OCI-LY7 (cell line): ENCODE results near the gene ELOVL6. TPM values are rescaled to one million over a fixed set of nuclear protein-coding genes. Genes with fewer than 3 reads are reported as not detected.

Source experiments
- BruUV-seq: library from RNA; stranded (reverse); fragments of 400-500 nt; replicated peaks from 2 replicates; lab custom pipeline; 2021; lab: Mats Ljungman, UMichigan
- CTCF ChIA-PET: fragments of 300-600 bp; sonication (Branson Sonifier 250); formaldehyde crosslinking; loops from one replicate; lab custom pipeline; 2022; ENCODE audit warnings: antibody characterized with exemption; ENCODE audit not compliant: unreplicated experiment; lab: Charles Lee
- POLR2A ChIA-PET: fragments of 300-600 bp; sonication (Branson Sonifier 250); formaldehyde crosslinking; loops from one replicate; lab custom pipeline; 2022; ENCODE audit warnings: antibody characterized with exemption; lab: Charles Lee
- DNase-seq: peaks from one replicate; pipeline ENCODE4 v3.0.0-alpha.2; 2015; ENCODE audit warnings: low spot score
- H2AFZ ChIP-seq: fragments of 200-600 bp; sonication (generic), shearing (Covaris generic); 2 replicates; pipeline ENCODE4 v1.6.1; 2014; ENCODE audit warnings: mild to moderate bottlenecking, antibody characterized with exemption, low read length, moderate library complexity
- H3K27ac ChIP-seq: fragments of 200-600 bp; sonication (generic); 2 replicates; pipeline ENCODE4 v1.5.1; 2014; ENCODE audit warnings: mixed run types, low read depth, mild to moderate bottlenecking, moderate library complexity, low read length, inconsistent platforms; ENCODE audit not compliant: poor library complexity, severe bottlenecking
- H3K36me3 ChIP-seq: fragments of 200-600 bp; sonication (generic); 2 replicates; pipeline ENCODE4 v1.6.1; 2014; ENCODE audit warnings: mild to moderate bottlenecking, antibody characterized with exemption, low read length, moderate library complexity, mixed read lengths; ENCODE audit not compliant: insufficient read depth
- H3K4me1 ChIP-seq: fragments of 200-600 bp; sonication (generic); 2 replicates; pipeline ENCODE4 v1.5.1; 2014; ENCODE audit warnings: mild to moderate bottlenecking, low read length; ENCODE audit not compliant: insufficient read depth, poor library complexity, severe bottlenecking
- H3K4me2 ChIP-seq: fragments of 200-600 bp; sonication (generic); 2 replicates; pipeline ENCODE4 v1.6.1; 2014; ENCODE audit warnings: mild to moderate bottlenecking, low read length
- H3K4me3 ChIP-seq: fragments of 200-600 bp; sonication (generic); 2 replicates; pipeline ENCODE4 v1.5.1; 2014; ENCODE audit warnings: mild to moderate bottlenecking, low read depth, low read length; ENCODE audit not compliant: poor library complexity, severe bottlenecking
- H3K79me2 ChIP-seq: fragments of 200-600 bp; sonication (generic); 2 replicates; pipeline ENCODE4 v1.6.1; 2016; ENCODE audit warnings: low read depth, mild to moderate bottlenecking, low read length, moderate library complexity, mixed read lengths; ENCODE audit not compliant: insufficient read depth
- H3K9me2 ChIP-seq: fragments of 200-600 bp; sonication (generic); 2 replicates; pipeline ENCODE4 v1.6.1; 2016; ENCODE audit warnings: mild to moderate bottlenecking, low read length, mixed read lengths; ENCODE audit not compliant: insufficient read depth
- H3K9me3 ChIP-seq: fragments of 200-600 bp; sonication (generic); 2 replicates; pipeline ENCODE4 v1.6.1; 2014; ENCODE audit warnings: mild to moderate bottlenecking, mixed run types, low read length, mixed read lengths
- H4K20me1 ChIP-seq: fragments of 200-600 bp; sonication (generic); 2 replicates; pipeline ENCODE4 v1.6.1; 2014; ENCODE audit warnings: mild to moderate bottlenecking, antibody characterized with exemption, low read length, moderate library complexity, mixed read lengths; ENCODE audit not compliant: insufficient read depth
- CTCF ChIP-seq: fragments of 200-600 bp; sonication (generic); conservative IDR thresholded peaks from 2 replicates; pipeline ENCODE4 v1.5.1; 2014; ENCODE audit warnings: mild to moderate bottlenecking, antibody characterized with exemption, low read length, moderate library complexity, mixed read lengths
- EZH2phosphoT487 ChIP-seq: fragments of 200-600 bp; sonication (generic); IDR thresholded peaks from 2 replicates; pipeline ENCODE4 v1.6.1; 2018; ENCODE audit warnings: low read depth, borderline replicate concordance, mild to moderate bottlenecking, mixed run types, antibody characterized with exemption, low read length, moderate library complexity, mixed read lengths
- intact Hi-C: fragments of 100-400 bp; cut with micrococcal nuclease; formaldehyde crosslinking; loops from one replicate; pipeline ENCODE4 v1.10.0; 2022; ENCODE audit not compliant: unreplicated experiment
- total RNA-seq, 2 experiments: library from RNA; depleted of rRNA in 1 of 2; stranded (reverse); fragments of >200 nt in 1 of 2; shearing (Covaris generic) in 1 of 2; gene quantifications; 2 replicates each; pipeline ENCODE4 v1.2.3, GENCODE V29; 2014 to 2022

Gene ELOVL6
- total RNA-seq, 2 experiments from 2014 or later: 14.5 to 45.5 TPM

DNA sequence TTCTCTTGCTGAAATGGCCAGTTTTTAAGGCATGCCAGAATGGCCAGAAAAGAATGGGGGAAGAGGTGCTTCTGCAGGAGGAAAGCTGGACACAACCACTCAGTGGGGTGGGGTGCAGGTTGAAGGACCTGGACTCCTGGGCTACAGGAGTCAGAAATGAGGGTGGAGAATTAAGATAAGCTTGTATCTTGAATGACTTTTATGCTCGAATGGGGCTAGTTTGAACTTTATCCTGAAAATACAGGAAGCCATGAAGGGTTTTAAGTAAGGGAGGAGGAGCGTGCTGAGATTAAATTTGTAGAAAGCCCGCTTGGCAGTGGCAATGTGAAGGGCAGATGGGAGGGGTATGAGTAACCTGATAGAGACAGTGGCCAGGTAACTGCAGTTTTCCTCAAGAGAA is 66.5 kb downstream of the ELOVL6 start:
- H3K79me2 ChIP-seq: no peaks in the 10 kb centered on the region
- intact Hi-C loops: no loop called here
- no peak for DNase-seq
- BruUV-seq: no TSS peak
- H3K9me2 ChIP-seq: no peaks in the 10 kb centered on the region
- H3K4me3 ChIP-seq: no peak overlapping the region
- H3K4me1 ChIP-seq: no peaks in the 10 kb centered on the region
- H3K9me3 ChIP-seq: no peaks in the 10 kb centered on the region
- no peak overlapping the region for H3K27ac ChIP-seq
- no peak overlapping the region for H2AFZ ChIP-seq
- no peaks in the 10 kb centered on the region; the same call in 1 of the 2 replicates for H4K20me1 ChIP-seq
- CTCF ChIA-PET: no interaction called here
- POLR2A ChIA-PET: no interaction called here
- H3K4me2 ChIP-seq: no peak overlapping the region
- peaks cover 32% of the 10 kb centered on the region for H3K36me3 ChIP-seq
- TF ChIP-seq CTCF (no peak), EZH2phosphoT487 (no peak)

DNA sequence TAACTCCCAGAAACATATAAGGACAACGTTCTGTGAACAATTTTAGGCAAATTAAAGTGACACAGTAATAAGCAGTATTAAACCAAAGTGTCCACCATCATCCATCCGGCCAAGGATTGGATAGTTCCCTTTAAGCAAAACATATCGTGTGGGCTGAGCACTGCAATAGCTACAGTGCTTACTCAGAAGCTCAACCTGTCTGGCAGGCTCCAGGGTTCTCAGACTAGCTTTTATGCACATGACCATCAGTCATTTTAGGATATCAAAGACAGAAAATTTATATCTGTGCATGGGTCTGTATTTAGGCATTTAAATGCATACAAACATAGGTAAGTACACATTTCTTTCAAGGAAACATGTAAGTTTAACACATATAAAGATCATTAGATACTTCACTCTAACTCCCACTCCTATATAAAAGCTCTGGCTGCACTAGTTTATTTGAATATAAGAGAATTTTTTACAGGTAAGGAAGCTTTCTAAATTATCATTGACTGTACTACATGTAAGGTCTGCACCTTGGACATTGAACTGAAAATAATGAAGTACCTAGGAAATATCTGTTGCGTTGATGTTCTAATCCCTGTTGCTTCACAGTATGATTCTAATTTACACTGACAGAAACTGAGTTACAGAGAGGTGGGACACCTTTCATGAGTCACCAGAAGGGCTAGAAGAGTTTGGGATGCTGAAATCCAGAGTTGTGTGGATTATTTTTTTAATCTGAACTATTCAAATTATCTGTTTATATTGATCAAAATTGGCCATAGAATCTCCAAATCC is 67.6 kb downstream of the ELOVL6 start:
- TF ChIP-seq EZH2phosphoT487: no peak
- TF ChIP-seq CTCF: no peak
- Histone ChIP-seq H3K4me1 (no peaks in the 10 kb centered on the region), H3K79me2 (no peaks in the 10 kb centered on the region), H3K9me3 (no peaks in the 10 kb centered on the region), H2AFZ (no peak overlapping the region), H4K20me1 (no peaks in the 10 kb centered on the region; the same call in 1 of the 2 replicates), H3K4me3 (no peak overlapping the region), H3K36me3 (peaks cover 37% of the 10 kb centered on the region), H3K4me2 (no peak overlapping the region), H3K27ac (no peak overlapping the region), H3K9me2 (no peaks in the 10 kb centered on the region)
- intact Hi-C loops: no loop called here
- ChIA-PET POLR2A (interaction anchor here (0.5 to 1.6 kb wide), 5 partner anchors 10 to 58 kb away, joined by 3 to 4 read pairs (median 3); no protein-coding TSS in a partner anchor), CTCF (no interaction called here)
- DNase-seq: no peak
- BruUV-seq: no TSS peak

DNA sequence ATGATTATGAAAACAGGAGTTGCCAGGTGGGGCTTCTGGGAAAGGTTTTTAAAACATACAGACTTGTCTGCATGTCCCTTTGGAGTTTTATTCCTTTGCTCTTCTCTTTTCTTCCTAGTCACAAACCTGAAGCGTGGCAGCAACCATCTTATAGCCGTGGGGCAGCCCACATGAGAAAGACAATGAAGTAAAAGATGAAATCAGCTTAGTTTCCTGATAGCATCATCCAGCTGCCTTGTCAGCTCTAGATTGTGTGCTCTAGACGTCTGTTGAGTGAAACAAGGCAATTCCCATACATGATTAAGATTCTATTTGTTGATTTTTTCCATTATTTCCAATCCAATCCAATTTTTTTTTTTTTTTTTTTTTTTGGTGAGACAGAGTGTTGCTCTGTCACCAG is 68.9 kb downstream of the ELOVL6 start:
- Histone ChIP-seq H4K20me1 (no peaks in the 10 kb centered on the region; the same call in 1 of the 2 replicates), H3K36me3 (peaks cover 32% of the 10 kb centered on the region), H3K4me2 (no peak overlapping the region), H2AFZ (no peak overlapping the region), H3K27ac (no peak overlapping the region), H3K4me1 (no peaks in the 10 kb centered on the region), H3K9me3 (no peaks in the 10 kb centered on the region), H3K79me2 (no peaks in the 10 kb centered on the region), H3K9me2 (no peaks in the 10 kb centered on the region), H3K4me3 (no peak overlapping the region)
- CTCF ChIA-PET: no interaction called here
- POLR2A ChIA-PET: interaction anchor here (0.5 to 1.6 kb wide), 7 partner anchors 9 to 145 kb away, joined by 3 to 5 read pairs (median 3); no protein-coding TSS in a partner anchor
- intact Hi-C loops: no loop called here
- DNase-seq: no peak
- TF ChIP-seq EZH2phosphoT487 (no peak), CTCF (no peak)
- no TSS peak for BruUV-seq
